Chondrocyte (in vitro differentiated cells): Measurements from ENCODE around the gene ARID3C. TPM values are rescaled to one million over a fixed set of nuclear protein-coding genes. Genes with fewer than 3 reads are reported as not detected.
A peak's percentile ranks its signal among the peaks of the same experiment; 100 is the strongest.

Experiments
- DNase-seq: peaks from one replicate; pipeline ENCODE4 v3.0.0; 2021; ENCODE audit warnings: mixed read lengths, low spot score
- H3K27ac Mint-ChIP-seq: one replicate; pipeline ENCODE4 v1.8.0; 2021; ENCODE audit warnings: mild to moderate bottlenecking, moderate library complexity, mixed read lengths; ENCODE audit not compliant: unreplicated experiment
- H3K27me3 Mint-ChIP-seq: 2 replicates; pipeline ENCODE4 v1.8.0; 2021; ENCODE audit warnings: low read depth, mixed read lengths
- H3K36me3 Mint-ChIP-seq: 2 replicates; pipeline ENCODE4 v1.8.0; 2021; ENCODE audit warnings: low read depth, mixed read lengths
- H3K4me1 Mint-ChIP-seq: 2 replicates; pipeline ENCODE4 v1.8.0; 2021; ENCODE audit warnings: low read depth, mild to moderate bottlenecking, mixed read lengths
- H3K4me3 Mint-ChIP-seq: one replicate; pipeline ENCODE4 v1.8.0; 2021; ENCODE audit warnings: mild to moderate bottlenecking, moderate library complexity, mixed read lengths; ENCODE audit not compliant: unreplicated experiment
- H3K9me3 Mint-ChIP-seq: 2 replicates; pipeline ENCODE4 v1.8.0; 2021; ENCODE audit warnings: low read depth, mixed read lengths
- CTCF ChIP-seq: fragments of 200-600 bp; sonication (generic); IDR thresholded peaks from 2 replicates; pipeline ENCODE4 v1.5.0; 2021; ENCODE audit warnings: antibody characterized with exemption, mild to moderate bottlenecking, moderate library complexity
- total RNA-seq: library from RNA; stranded (reverse); gene quantifications from 3 replicates; pipeline ENCODE4 v1.2.1, GENCODE V29; 2021

ARID3C gene
- total RNA-seq, 1 donor from 2014 or later, result 0.20 TPM

GRCh38 chr9:34662526-34663302, 33.8 kb upstream of the ARID3C start, which contains the start of gene CCL27:
TSS of gene CCL27 (minus strand) at chr9:34662657. CDS start at chr9:34662633, 24 bp downstream.
- Mint-ChIP-seq H3K4me1 (peaks cover 20% of the 10 kb centered on the region), H3K27ac (no peak within 1 kb of the TSS), H3K36me3 (peaks cover 2% of the 10 kb centered on the region), H3K27me3 (no peaks in the 10 kb centered on the region), H3K4me3 (no peak within 1 kb of the TSS), H3K9me3 (no peaks in the 10 kb centered on the region)
- no peak for DNase-seq
- no peak for TF ChIP-seq CTCF

- H3K27me3 Mint-ChIP-seq, result no peaks in the 10 kb centered on the region
- H3K4me1 Mint-ChIP-seq, result peaks cover 14% of the 10 kb centered on the region
- H3K9me3 Mint-ChIP-seq, result no peaks in the 10 kb centered on the region
- H3K27ac Mint-ChIP-seq, result no peak overlapping the region
- H3K36me3 Mint-ChIP-seq, result peaks cover 4% of the 10 kb centered on the region
- DNase-seq, result no peak
- no peak overlapping the region for H3K4me3 Mint-ChIP-seq
- TF ChIP-seq CTCF, result no peak
Measured at GRCh38 chr9:34659592-34660253, 30.9 kb upstream of the ARID3C start.

GRCh38 chr9:34658461-34658860, 29.6 kb upstream of the ARID3C start:
- TF ChIP-seq CTCF, result no peak
- Mint-ChIP-seq H3K27me3 (no peaks in the 10 kb centered on the region), H3K36me3 (peaks cover 4% of the 10 kb centered on the region), H3K9me3 (no peaks in the 10 kb centered on the region), H3K4me3 (no peak overlapping the region), H3K27ac (no peak overlapping the region), H3K4me1 (peaks cover 19% of the 10 kb centered on the region)
- peak; percentile 85 for DNase-seq

GRCh38 chr9:34656992-34657391, 28.1 kb upstream of the ARID3C start:
- no peak for TF ChIP-seq CTCF
- H3K36me3 Mint-ChIP-seq, result peaks cover 4% of the 10 kb centered on the region

GRCh38 chr9:34655394-34655793, 26.5 kb upstream of the ARID3C start:
- Mint-ChIP-seq H3K4me3 (no peak overlapping the region), H3K36me3 (peaks cover 2% of the 10 kb centered on the region), H3K9me3 (no peaks in the 10 kb centered on the region), H3K27me3 (no peaks in the 10 kb centered on the region), H3K4me1 (peaks cover 48% of the 10 kb centered on the region), H3K27ac (no peak overlapping the region)
- TF ChIP-seq CTCF, result no peak
- DNase-seq, result no peak

More at GRCh38 chr9:34656992-34657391, 28.1 kb upstream of the ARID3C start:
- no peaks in the 10 kb centered on the region for H3K9me3 Mint-ChIP-seq
- peaks cover 33% of the 10 kb centered on the region for H3K4me1 Mint-ChIP-seq
- no peak overlapping the region for H3K4me3 Mint-ChIP-seq
- H3K27ac Mint-ChIP-seq, result no peak overlapping the region
- no peaks in the 10 kb centered on the region for H3K27me3 Mint-ChIP-seq
- DNase-seq, result no peak
